ENCODE data around the gene GPR137C. TPM values are rescaled to one million over a fixed set of nuclear protein-coding genes. Genes with fewer than 3 reads are reported as not detected.

The GPR137C gene
- total RNA-seq, 5 donors from 2014 or later (not counting 1 experiment from before 2014, with no cell fraction given), result 0.13 to 0.33 (median 0.15) TPM; not detected in 2

GRCh38 chr14:52640137-52640536 is 87.5 kb downstream of the GPR137C start:
- Histone ChIP-seq H3K36me3 (ENCODE audit: control insufficient read depth in 2 of 2, extremely low read depth in 1 of 2, insufficient read depth in 1 of 2, low read length in 1 of 2) (peaks cover 0 to 28% of the 10 kb centered on the region in 2 donors), H3K4me1 (ENCODE audit: control insufficient read depth in 1 of 2, extremely low read depth in 1 of 2, insufficient read depth in 2 of 2, low read length in 2 of 2) (no peaks in the 10 kb centered on the region), H3K4me3 (ENCODE audit: control insufficient read depth in 1 of 2, extremely low read depth in 1 of 2, low read length in 1 of 2) (no peak overlapping the region), H3K9me3 (no peaks in the 10 kb centered on the region), H3K27me3 (replicated peaks in 1 of 2; ENCODE audit: control insufficient read depth in 2 of 2, extremely low read depth in 1 of 2, insufficient read depth in 2 of 2, low read length in 1 of 2) (no peaks in the 10 kb centered on the region), H3K27ac (ENCODE audit: low read length) (no peak overlapping the region)
- Mint-ChIP-seq H3K36me3 (peaks cover 23% of the 10 kb centered on the region), H3K27me3 (no peaks in the 10 kb centered on the region), H3K4me1 (no peaks in the 10 kb centered on the region), H3K27ac (no peak overlapping the region), H3K4me3 (no peak overlapping the region), H3K9me3 (peaks cover 9 to 15% (median 11%) of the 10 kb centered on the region in 3 donors)
- 79% methylated on average over 2 of the region's 4 CpGs for WGBS (ENCODE audit: insufficient coverage)
- ChIA-PET POLR2A (interaction anchor here in 1 of 2 donors (0.6 kb wide), 1 partner anchor 22 kb away, joined by 3 read pairs; no protein-coding TSS in a partner anchor), CTCF (no interaction called here)
- ATAC-seq (replicated peaks in 1 of 4) (no peak), DNase-seq (no peak)

GRCh38 chr14:52641745-52642144 is 89.1 kb downstream of the GPR137C start:
- no peaks in the 10 kb centered on the region for H3K9me3 ChIP-seq
- Mint-ChIP-seq H3K27me3 (no peaks in the 10 kb centered on the region), H3K27ac (no peak overlapping the region), H3K36me3 (peaks cover 32% of the 10 kb centered on the region), H3K4me1 (no peaks in the 10 kb centered on the region), H3K4me3 (no peak overlapping the region), H3K9me3 (peaks cover 9 to 15% (median 11%) of the 10 kb centered on the region in 3 donors)
- ChIA-PET CTCF (no interaction called here), POLR2A (no interaction called here)
- H3K4me1 ChIP-seq (ENCODE audit: control insufficient read depth in 1 of 2, extremely low read depth in 1 of 2, insufficient read depth in 2 of 2, low read length in 2 of 2), result no peaks in the 10 kb centered on the region
- DNase-seq, result no peak
- ATAC-seq (replicated peaks in 1 of 4), result no peak
- no peak overlapping the region for H3K27ac ChIP-seq (ENCODE audit: low read length)
- H3K27me3 ChIP-seq (replicated peaks in 1 of 2; ENCODE audit: control insufficient read depth in 2 of 2, extremely low read depth in 1 of 2, insufficient read depth in 2 of 2, low read length in 1 of 2), result no peaks in the 10 kb centered on the region
- no CpG with 5 or more reads among the region's 1 CpG for WGBS (ENCODE audit: insufficient coverage)
- H3K36me3 ChIP-seq (ENCODE audit: control insufficient read depth in 2 of 2, extremely low read depth in 1 of 2, insufficient read depth in 1 of 2, low read length in 1 of 2), result peaks cover 0 to 41% of the 10 kb centered on the region in 2 donors
- no peak overlapping the region for H3K4me3 ChIP-seq (ENCODE audit: control insufficient read depth in 1 of 2, extremely low read depth in 1 of 2, low read length in 1 of 2)

GRCh38 chr14:52649511-52649910 is 96.9 kb downstream of the GPR137C start:
- no peaks in the 10 kb centered on the region for H3K27me3 ChIP-seq (replicated peaks in 1 of 2; ENCODE audit: control insufficient read depth in 2 of 2, extremely low read depth in 1 of 2, insufficient read depth in 2 of 2, low read length in 1 of 2)
- H3K27ac Mint-ChIP-seq, result no peak overlapping the region
- no peak overlapping the region for H3K4me3 ChIP-seq (ENCODE audit: control insufficient read depth in 1 of 2, extremely low read depth in 1 of 2, low read length in 1 of 2)
- peaks cover 0 to 56% of the 10 kb centered on the region in 2 donors for H3K36me3 ChIP-seq (ENCODE audit: control insufficient read depth in 2 of 2, extremely low read depth in 1 of 2, insufficient read depth in 1 of 2, low read length in 1 of 2)
- ChIA-PET POLR2A (interaction anchor here in 1 of 2 donors (0.5 kb wide), 1 partner anchor 12 kb away, joined by 3 read pairs; no protein-coding TSS in a partner anchor), CTCF (no interaction called here)
- peaks cover 34% of the 10 kb centered on the region for H3K36me3 Mint-ChIP-seq
- H3K4me1 ChIP-seq (ENCODE audit: control insufficient read depth in 1 of 2, extremely low read depth in 1 of 2, insufficient read depth in 2 of 2, low read length in 2 of 2), result no peaks in the 10 kb centered on the region
- H3K27ac ChIP-seq (ENCODE audit: low read length), result no peak overlapping the region
- no peaks in the 10 kb centered on the region for H3K9me3 ChIP-seq
- no peaks in the 10 kb centered on the region for H3K4me1 Mint-ChIP-seq
- no peak overlapping the region for H3K4me3 Mint-ChIP-seq
- ATAC-seq (replicated peaks in 1 of 4) (no peak), DNase-seq (no peak)
- no CpG with 5 or more reads among the region's 1 CpG for WGBS (ENCODE audit: insufficient coverage)
- H3K9me3 Mint-ChIP-seq, result no peaks in the 10 kb centered on the region
- H3K27me3 Mint-ChIP-seq, result no peaks in the 10 kb centered on the region

- Histone ChIP-seq H3K27ac (ENCODE audit: low read length) (no peak overlapping the region), H3K4me1 (ENCODE audit: control insufficient read depth in 1 of 2, extremely low read depth in 1 of 2, insufficient read depth in 2 of 2, low read length in 2 of 2) (no peaks in the 10 kb centered on the region), H3K9me3 (no peaks in the 10 kb centered on the region), H3K36me3 (ENCODE audit: control insufficient read depth in 2 of 2, extremely low read depth in 1 of 2, insufficient read depth in 1 of 2, low read length in 1 of 2) (peaks cover 0 to 51% of the 10 kb centered on the region in 2 donors), H3K4me3 (ENCODE audit: control insufficient read depth in 1 of 2, extremely low read depth in 1 of 2, low read length in 1 of 2) (no peak overlapping the region), H3K27me3 (replicated peaks in 1 of 2; ENCODE audit: control insufficient read depth in 2 of 2, extremely low read depth in 1 of 2, insufficient read depth in 2 of 2, low read length in 1 of 2) (no peaks in the 10 kb centered on the region)
- DNase-seq, result no peak
- ChIA-PET CTCF (interaction anchor here in 1 of 2 donors (0.6 kb wide), 1 partner anchor 21 kb away, joined by 4 read pairs; no protein-coding TSS in a partner anchor), POLR2A (interaction anchor here in 1 of 2 donors (0.6 kb wide), 1 partner anchor 321 kb away, joined by 3 read pairs; no protein-coding TSS in a partner anchor)
- Mint-ChIP-seq H3K27ac (no peak overlapping the region), H3K9me3 (no peaks in the 10 kb centered on the region), H3K27me3 (no peaks in the 10 kb centered on the region), H3K4me1 (no peaks in the 10 kb centered on the region), H3K36me3 (peaks cover 41% of the 10 kb centered on the region), H3K4me3 (no peak overlapping the region)
- 100% methylated on average over 2 of the region's 6 CpGs for WGBS (ENCODE audit: insufficient coverage)
- ATAC-seq (replicated peaks in 1 of 4), result no peak
Measured at GRCh38 chr14:52650774-52651173, 98.1 kb downstream of the GPR137C start.

- peaks cover 2 to 5% (median 4%) of the 10 kb centered on the region in 3 donors for H3K4me1 Mint-ChIP-seq
- ChIA-PET CTCF (interaction anchor here in 1 of 2 donors (0.7 kb wide), 2 partner anchors 145 to 400 kb away, joined by 3 read pairs; no protein-coding TSS in a partner anchor), POLR2A (no interaction called here)
- H3K27ac Mint-ChIP-seq, result no peak overlapping the region
- ATAC-seq (replicated peaks in 1 of 4) (no peak), DNase-seq (no peak)
- no peaks in the 10 kb centered on the region for H3K27me3 ChIP-seq (replicated peaks in 1 of 2; ENCODE audit: control insufficient read depth in 2 of 2, extremely low read depth in 1 of 2, insufficient read depth in 2 of 2, low read length in 1 of 2)
- H3K9me3 ChIP-seq, result no peaks in the 10 kb centered on the region
- no peak overlapping the region for H3K4me3 ChIP-seq (ENCODE audit: control insufficient read depth in 1 of 2, extremely low read depth in 1 of 2, low read length in 1 of 2)
- H3K27ac ChIP-seq (ENCODE audit: low read length), result no peak overlapping the region
- H3K4me1 ChIP-seq (ENCODE audit: control insufficient read depth in 1 of 2, extremely low read depth in 1 of 2, insufficient read depth in 2 of 2, low read length in 2 of 2), result no peaks in the 10 kb centered on the region
- no peak overlapping the region for H3K4me3 Mint-ChIP-seq
- peaks cover 0 to 32% of the 10 kb centered on the region in 2 donors for H3K36me3 ChIP-seq (ENCODE audit: control insufficient read depth in 2 of 2, extremely low read depth in 1 of 2, insufficient read depth in 1 of 2, low read length in 1 of 2)
- no peaks in the 10 kb centered on the region for H3K9me3 Mint-ChIP-seq
- peaks cover 34% of the 10 kb centered on the region for H3K36me3 Mint-ChIP-seq
- H3K27me3 Mint-ChIP-seq, result no peaks in the 10 kb centered on the region
Measured at GRCh38 chr14:52656905-52657304, 104.3 kb downstream of the GPR137C start.

GRCh38 chr14:52660325-52660724 is 107.7 kb downstream of the GPR137C start:
- Mint-ChIP-seq H3K9me3 (no peaks in the 10 kb centered on the region), H3K4me1 (peaks cover 2 to 5% (median 4%) of the 10 kb centered on the region in 3 donors), H3K27ac (no peak overlapping the region), H3K4me3 (no peak overlapping the region), H3K36me3 (peaks cover 36% of the 10 kb centered on the region), H3K27me3 (no peaks in the 10 kb centered on the region)
- H3K27ac ChIP-seq (ENCODE audit: low read length), result no peak overlapping the region
- no peak overlapping the region for H3K4me3 ChIP-seq (ENCODE audit: control insufficient read depth in 1 of 2, extremely low read depth in 1 of 2, low read length in 1 of 2)
- H3K36me3 ChIP-seq (ENCODE audit: control insufficient read depth in 2 of 2, extremely low read depth in 1 of 2, insufficient read depth in 1 of 2, low read length in 1 of 2), result peaks cover 0 to 29% of the 10 kb centered on the region in 2 donors
- no peaks in the 10 kb centered on the region for H3K9me3 ChIP-seq
- POLR2A ChIA-PET, result interaction anchor here (0.5 to 0.7 kb wide), 2 partner anchors 14 to 48 kb away, joined by 3 to 7 read pairs; no protein-coding TSS in a partner anchor
- no peaks in the 10 kb centered on the region for H3K27me3 ChIP-seq (replicated peaks in 1 of 2; ENCODE audit: control insufficient read depth in 2 of 2, extremely low read depth in 1 of 2, insufficient read depth in 2 of 2, low read length in 1 of 2)
- no peak for DNase-seq
- H3K4me1 ChIP-seq (ENCODE audit: control insufficient read depth in 1 of 2, extremely low read depth in 1 of 2, insufficient read depth in 2 of 2, low read length in 2 of 2), result no peaks in the 10 kb centered on the region
- no peak for ATAC-seq (replicated peaks in 1 of 4)
- CTCF ChIA-PET, result no interaction called here
